ENCODE data around the gene SCAI. TPM values are rescaled to one million over a fixed set of nuclear protein-coding genes. Genes with fewer than 3 reads are reported as not detected.
A peak's percentile ranks its signal among the peaks of the same experiment; 100 is the strongest.

The SCAI gene
- total and polyA plus RNA-seq, 9 of the 15 experiments (the other 6 are each of a cell fraction or from before 2014, with no cell fraction given): 0.70 to 12.4 (median 4.2) TPM

DNA sequence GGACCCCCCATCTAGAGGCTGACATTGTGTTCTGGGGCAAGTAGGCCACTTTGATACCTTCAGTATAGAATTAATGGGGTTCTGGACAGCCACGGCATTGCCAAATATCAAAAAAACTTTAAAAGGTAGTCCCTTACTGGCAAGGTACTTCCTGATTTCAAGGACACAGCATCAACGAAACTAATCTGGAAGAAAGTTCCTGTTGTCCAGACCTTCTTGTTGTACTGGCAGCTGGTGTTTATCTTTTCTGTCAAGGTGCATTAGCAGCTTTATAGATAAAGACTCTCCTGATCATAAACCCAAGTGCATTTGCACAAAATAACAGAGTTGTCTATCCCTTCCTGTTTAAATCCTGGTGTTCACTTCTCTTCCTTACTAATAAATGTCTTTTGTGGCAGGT, 178.7 kb downstream of the SCAI start (continued):
- TF ChIP-seq ZNF644 (tag; IDR thresholded peaks at IDR 0.05; ENCODE audit: low read depth) (no peak), CBFA2T2 (conservative IDR thresholded peaks at IDR 0.05) (peak; percentile 94), NEUROD1 (IDR thresholded peaks at IDR 0.05; ENCODE audit: borderline replicate concordance, low read depth, low read length, partially characterized antibody) (peak; percentile 16), TOE1 (IDR thresholded peaks at IDR 0.05; ENCODE audit: borderline replicate concordance) (no peak), TOE1 (CRISPR knock-in tag; IDR thresholded peaks at IDR 0.05; ENCODE audit: borderline replicate concordance, low read depth) (no peak), ZNF766 (CRISPR knock-in tag; conservative IDR thresholded peaks at IDR 0.05) (peak; percentile 17; the same call in 1 of the 2 replicates), PRPF4 (IDR thresholded peaks at IDR 0.05; ENCODE audit: insufficient read depth, low read depth, low read length, poor library complexity, severe bottlenecking) (no peak), MTA1 (IDR thresholded peaks at IDR 0.05; ENCODE audit: borderline replicate concordance) (peak; percentile 78; the same call in 1 of the 2 replicates), NFIC (IDR thresholded peaks at IDR 0.05) (peak; percentile 79), RNF2 (IDR thresholded peaks at IDR 0.05) (peak; percentile 37; the same call in 1 of the 2 replicates), ETV1 (tag; conservative IDR thresholded peaks at IDR 0.05; ENCODE audit: low read depth) (peak; percentile 74), ZBTB2 (IDR thresholded peaks at IDR 0.05) (no peak), NFE2 (IDR thresholded peaks at IDR 0.05; ENCODE audit: low read depth) (0 out of 2 replicates have a peak, but pooled peaks have one; percentile 2), TFAM (CRISPR knock-in tag; conservative IDR thresholded peaks at IDR 0.05) (no peak), FOXK2 (conservative IDR thresholded peaks at IDR 0.05 in 1 of 2, IDR thresholded peaks at IDR 0.05 in 1 of 2; ENCODE audit: low read depth in 2 of 2) (peak; percentile 82 to 91), TARDBP (IDR thresholded peaks at IDR 0.05) (peak; percentile 59; the same call in 1 of the 2 replicates)
- TF ChIP-seq, protein P1, sequence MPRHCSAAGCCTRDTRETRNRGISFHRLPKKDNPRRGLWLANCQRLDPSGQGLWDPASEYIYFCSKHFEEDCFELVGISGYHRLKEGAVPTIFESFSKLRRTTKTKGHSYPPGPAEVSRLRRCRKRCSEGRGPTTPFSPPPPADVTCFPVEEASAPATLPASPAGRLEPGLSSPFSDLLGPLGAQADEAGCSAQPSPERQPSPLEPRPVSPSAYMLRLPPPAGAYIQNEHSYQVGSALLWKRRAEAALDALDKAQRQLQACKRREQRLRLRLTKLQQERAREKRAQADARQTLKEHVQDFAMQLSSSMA (CRISPR knock-in tag; IDR thresholded peaks at IDR 0.05): no peak
- TF ChIP-seq, protein P2, sequence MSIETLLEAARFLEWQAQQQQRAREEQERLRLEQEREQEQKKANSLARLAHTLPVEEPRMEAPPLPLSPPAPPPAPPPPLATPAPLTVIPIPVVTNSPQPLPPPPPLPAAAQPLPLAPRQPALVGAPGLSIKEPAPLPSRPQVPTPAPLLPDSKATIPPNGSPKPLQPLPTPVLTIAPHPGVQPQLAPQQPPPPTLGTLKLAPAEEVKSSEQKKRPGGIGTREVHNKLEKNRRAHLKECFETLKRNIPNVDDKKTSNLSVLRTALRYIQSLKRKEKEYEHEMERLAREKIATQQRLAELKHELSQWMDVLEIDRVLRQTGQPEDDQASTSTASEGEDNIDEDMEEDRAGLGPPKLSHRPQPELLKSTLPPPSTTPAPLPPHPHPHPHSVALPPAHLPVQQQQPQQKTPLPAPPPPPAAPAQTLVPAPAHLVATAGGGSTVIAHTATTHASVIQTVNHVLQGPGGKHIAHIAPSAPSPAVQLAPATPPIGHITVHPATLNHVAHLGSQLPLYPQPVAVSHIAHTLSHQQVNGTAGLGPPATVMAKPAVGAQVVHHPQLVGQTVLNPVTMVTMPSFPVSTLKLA (conservative IDR thresholded peaks at IDR 0.05): no peak

Data from K562 (cell line).